CD4-positive, alpha-beta T cell treated with Interleukin-21 for 1 hour (primary cell): Measurements from ENCODE around the gene GBP1.

Experiments
- DNase-seq: peaks from one replicate; pipeline ENCODE4 v3.0.0-alpha.2; 2020

GBP1 gene

GRCh38 chr1:89005286-89006151, 59.5 kb downstream of the GBP1 start:
- no peak for DNase-seq
